Karpas-422 (cell line): ENCODE measurements around the gene INPP5D. TPM values are rescaled to one million over a fixed set of nuclear protein-coding genes. Genes with fewer than 3 reads are reported as not detected.
"Not testable (repeated sequence)": the region's sequence is repeated elsewhere in the genome, so short reads cannot be mapped to it uniquely, and the experiment has no call there.

Experiments used
- DNase-seq: peaks from one replicate; pipeline ENCODE4 v3.0.0-alpha.2; 2015
- H2AFZ ChIP-seq: fragments of 200-600 bp; sonication (generic); 2 replicates; pipeline ENCODE4 v1.6.1; 2014; ENCODE audit warnings: antibody characterized with exemption, low read length, mixed read lengths
- H3K27ac ChIP-seq: fragments of 200-600 bp; sonication (generic); 2 replicates; pipeline ENCODE4 v1.5.1; 2014; ENCODE audit warnings: mild to moderate bottlenecking, low read length, moderate library complexity
- H3K27me3 ChIP-seq: fragments of 200-600 bp; sonication (generic); 2 replicates; pipeline ENCODE4 v1.6.1; 2014; ENCODE audit warnings: low read length, mixed read lengths
- H3K36me3 ChIP-seq: fragments of 200-600 bp; sonication (generic); 2 replicates; pipeline ENCODE4 v1.6.1; 2014; ENCODE audit warnings: low read length, mixed read lengths; ENCODE audit not compliant: insufficient read depth
- H3K4me1 ChIP-seq: fragments of 200-600 bp; sonication (generic); 2 replicates; pipeline ENCODE4 v1.6.1; 2014; ENCODE audit warnings: mild to moderate bottlenecking, low read length, mixed read lengths
- H3K4me2 ChIP-seq: fragments of 200-600 bp; sonication (generic); 2 replicates; pipeline ENCODE4 v1.6.1; 2014; ENCODE audit warnings: low read length, low read depth, mild to moderate bottlenecking; ENCODE audit not compliant: poor library complexity, severe bottlenecking
- H3K4me3 ChIP-seq: fragments of 200-600 bp; sonication (generic); 2 replicates; pipeline ENCODE4 v1.5.1; 2014; ENCODE audit warnings: mild to moderate bottlenecking, antibody characterized with exemption, low read length, mixed read lengths
- H3K79me2 ChIP-seq: fragments of 200-600 bp; sonication (generic); 2 replicates; pipeline ENCODE4 v1.6.1; 2014; ENCODE audit warnings: mild to moderate bottlenecking, low read length, mixed read lengths
- H3K9ac ChIP-seq: fragments of 200-600 bp; sonication (generic); 2 replicates; pipeline ENCODE4 v1.6.0; 2014; ENCODE audit warnings: low read length
- H3K9me2 ChIP-seq: fragments of 200-600 bp; sonication (generic), shearing (Covaris generic); replicated peaks from 2 replicates; pipeline ENCODE4 v1.6.0; 2014; ENCODE audit warnings: mild to moderate bottlenecking, low read length, moderate library complexity; ENCODE audit not compliant: insufficient read depth
- H3K9me3 ChIP-seq: fragments of 300-700, 200-600 bp; sonication (generic); 2 replicates; pipeline ENCODE4 v1.6.1; 2014; ENCODE audit warnings: low read length, mixed read lengths
- H4K20me1 ChIP-seq: fragments of 200-600 bp; sonication (generic); 2 replicates; pipeline ENCODE4 v1.6.1; 2014; ENCODE audit warnings: mild to moderate bottlenecking, antibody characterized with exemption, low read length, low read depth; ENCODE audit not compliant: insufficient read depth
- total RNA-seq: library from RNA; depleted of rRNA; stranded (reverse); fragments of >200 nt; shearing (Covaris generic); gene quantifications from 2 replicates; pipeline ENCODE4 v1.2.3, GENCODE V29; 2014; ENCODE audit warnings: low replicate concordance

INPP5D gene
- total RNA-seq, 1 experiment from 2014 or later = 145 TPM

GRCh38 chr2:233061591-233062450, 1.7 kb downstream of the INPP5D start:
- peak; percentile 84 for DNase-seq
- H3K79me2 ChIP-seq = peaks cover 60% of the 10 kb centered on the region
- no peaks in the 10 kb centered on the region for H3K9me3 ChIP-seq
- H3K9me2 ChIP-seq = no peaks in the 10 kb centered on the region
- H3K9ac ChIP-seq = peak overlapping the region; percentile 90
- H2AFZ ChIP-seq = no peak overlapping the region
- H3K36me3 ChIP-seq = peaks cover 25% of the 10 kb centered on the region
- peaks cover 60% of the 10 kb centered on the region for H3K4me1 ChIP-seq
- no peaks in the 10 kb centered on the region for H3K27me3 ChIP-seq
- H3K4me2 ChIP-seq = peak overlapping the region; percentile 100
- H3K27ac ChIP-seq = peak overlapping the region; percentile 98
- peaks cover 40% of the 10 kb centered on the region for H4K20me1 ChIP-seq
- peak overlapping the region; percentile 83 for H3K4me3 ChIP-seq

- no peak overlapping the region for H2AFZ ChIP-seq
- H3K79me2 ChIP-seq = peaks cover 66% of the 10 kb centered on the region
- H3K4me3 ChIP-seq = peak overlapping the region; percentile 83
- H3K27ac ChIP-seq = peak overlapping the region; percentile 98
- H3K9me3 ChIP-seq = no peaks in the 10 kb centered on the region
- H3K9me2 ChIP-seq = no peaks in the 10 kb centered on the region
- H3K4me2 ChIP-seq = peak overlapping the region; percentile 100
- H3K36me3 ChIP-seq = peaks cover 31% of the 10 kb centered on the region
- H3K4me1 ChIP-seq = peaks cover 67% of the 10 kb centered on the region
- H3K27me3 ChIP-seq = no peaks in the 10 kb centered on the region
- peak overlapping the region; percentile 90 for H3K9ac ChIP-seq
- H4K20me1 ChIP-seq = peaks cover 40% of the 10 kb centered on the region
- no peak for DNase-seq
Observed at GRCh38 chr2:233062451-233062850, 2.3 kb downstream of the INPP5D start.

GRCh38 chr2:233062946-233063268, 2.8 kb downstream of the INPP5D start:
- peaks cover 71% of the 10 kb centered on the region for H3K79me2 ChIP-seq
- H3K4me3 ChIP-seq = peak overlapping the region; percentile 83
- DNase-seq = no peak
- H3K27ac ChIP-seq = peak overlapping the region; percentile 98
- H3K9me2 ChIP-seq = no peaks in the 10 kb centered on the region
- H2AFZ ChIP-seq = no peak overlapping the region
- no peaks in the 10 kb centered on the region for H3K9me3 ChIP-seq
- peaks cover 71% of the 10 kb centered on the region for H3K4me1 ChIP-seq
- H3K27me3 ChIP-seq = no peaks in the 10 kb centered on the region
- H3K9ac ChIP-seq = peak overlapping the region; percentile 90
- H4K20me1 ChIP-seq = peaks cover 45% of the 10 kb centered on the region
- H3K4me2 ChIP-seq = peak overlapping the region; percentile 100
- H3K36me3 ChIP-seq = peaks cover 34% of the 10 kb centered on the region

GRCh38 chr2:233063269-233063975, 3.3 kb downstream of the INPP5D start:
- peaks cover 74% of the 10 kb centered on the region for H3K4me1 ChIP-seq

GRCh38 chr2:233063976-233064411, 3.9 kb downstream of the INPP5D start:
- Histone ChIP-seq H3K4me2 (peak overlapping the region; percentile 100), H3K27me3 (no peaks in the 10 kb centered on the region), H3K9me3 (no peaks in the 10 kb centered on the region), H3K9me2 (no peaks in the 10 kb centered on the region), H3K27ac (no peak overlapping the region), H3K79me2 (peaks cover 82% of the 10 kb centered on the region), H3K4me1 (peaks cover 79% of the 10 kb centered on the region), H3K36me3 (peaks cover 34% of the 10 kb centered on the region), H2AFZ (no peak overlapping the region), H3K4me3 (peak overlapping the region; percentile 83; the same call in 1 of the 2 replicates), H4K20me1 (peaks cover 49% of the 10 kb centered on the region), H3K9ac (no peak overlapping the region)
- DNase-seq = no peak

More at GRCh38 chr2:233063269-233063975, 3.3 kb downstream of the INPP5D start:
- no peaks in the 10 kb centered on the region for H3K27me3 ChIP-seq
- peak overlapping the region; percentile 83 for H3K4me3 ChIP-seq
- no peak overlapping the region for H2AFZ ChIP-seq
- no peaks in the 10 kb centered on the region for H3K9me3 ChIP-seq
- no peaks in the 10 kb centered on the region for H3K9me2 ChIP-seq
- H4K20me1 ChIP-seq = peaks cover 46% of the 10 kb centered on the region
- H3K9ac ChIP-seq = peak overlapping the region; percentile 90
- peaks cover 34% of the 10 kb centered on the region for H3K36me3 ChIP-seq
- H3K4me2 ChIP-seq = peak overlapping the region; percentile 100
- H3K79me2 ChIP-seq = peaks cover 76% of the 10 kb centered on the region
- peak overlapping the region; percentile 98 for H3K27ac ChIP-seq
- peak; percentile 92 for DNase-seq

- Histone ChIP-seq H3K27ac (no peak overlapping the region), H3K36me3 (peaks cover 38% of the 10 kb centered on the region), H3K4me2 (no peak overlapping the region), H3K27me3 (no peaks in the 10 kb centered on the region), H3K4me3 (no peak overlapping the region), H3K9me2 (no peaks in the 10 kb centered on the region), H3K9me3 (no peaks in the 10 kb centered on the region), H3K9ac (no peak overlapping the region), H2AFZ (no peak overlapping the region), H3K4me1 (peaks cover 79% of the 10 kb centered on the region), H4K20me1 (peaks cover 50% of the 10 kb centered on the region), H3K79me2 (peaks cover 89% of the 10 kb centered on the region)
- DNase-seq = no peak
Observed at GRCh38 chr2:233064530-233065199, 4.5 kb downstream of the INPP5D start.

GRCh38 chr2:233065200-233065589, 5.1 kb downstream of the INPP5D start:
- H3K4me2 ChIP-seq = not testable (repeated sequence)
- H3K79me2 ChIP-seq = peaks cover 94% of the 10 kb centered on the region
- H3K36me3 ChIP-seq = peaks cover 41% of the 10 kb centered on the region

More at GRCh38 chr2:233065200-233065589, 5.1 kb downstream of the INPP5D start:
- H3K4me3 ChIP-seq, H3K27ac ChIP-seq, DNase-seq, H3K9me3 ChIP-seq, H3K9me2 ChIP-seq, H2AFZ ChIP-seq, H3K9ac ChIP-seq, H3K27me3 ChIP-seq: not testable (repeated sequence)
- Histone ChIP-seq H4K20me1 (peaks cover 50% of the 10 kb centered on the region), H3K4me1 (peaks cover 81% of the 10 kb centered on the region)
